Activated naive CD4-positive, alpha-beta T cell (primary cell): ENCODE data around the gene MBTPS2.
"Not testable (repeated sequence)": the region's sequence is repeated elsewhere in the genome, so short reads cannot be mapped to it uniquely, and the experiment has no call there.

ENCODE experiments used
- DNase-seq, 4 experiments: peaks; one replicate each; lab custom pipeline; 2025; lab: John Stamatoyannopoulos, UW

MBTPS2 gene

GRCh38 chrX:21839334-21840192 is at the start of gene MBTPS2:
TSS of gene MBTPS2 (plus strand) at chrX:21839617. CDS start at chrX:21839735, 118 bp downstream.
- DNase-seq: peak; percentile 25 to 72 (median 56)

DNA sequence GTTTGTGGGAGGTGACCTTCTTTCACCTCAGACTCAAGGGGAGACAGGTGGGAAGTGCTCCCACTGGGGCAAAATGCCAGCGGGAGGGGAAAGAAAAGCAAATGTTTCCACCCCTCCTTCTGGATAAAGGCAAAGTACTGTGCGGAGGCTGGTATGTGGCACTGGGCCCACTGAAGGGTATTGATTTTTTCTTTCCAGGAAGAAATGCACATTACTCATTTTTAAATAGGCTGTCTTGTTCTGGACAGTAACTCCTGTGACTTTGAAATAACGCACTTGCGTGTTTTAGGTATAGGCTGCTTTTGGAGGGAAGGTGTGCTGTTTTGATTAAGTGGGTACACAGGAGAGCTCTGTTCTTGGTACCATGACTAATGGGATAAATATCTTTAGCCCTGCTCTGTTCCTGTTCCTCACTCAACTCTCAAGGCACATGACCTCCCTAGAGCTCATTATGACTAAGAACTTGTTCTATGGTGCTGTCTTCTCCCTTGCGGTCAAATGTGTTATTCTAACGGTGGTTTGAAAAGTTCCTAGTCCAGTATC is 40.7 kb upstream of the MBTPS2 start:
- DNase-seq: no peak

- no peak for DNase-seq
Observed at GRCh38 chrX:21799767-21800166, 39.6 kb upstream of the MBTPS2 start.

DNA sequence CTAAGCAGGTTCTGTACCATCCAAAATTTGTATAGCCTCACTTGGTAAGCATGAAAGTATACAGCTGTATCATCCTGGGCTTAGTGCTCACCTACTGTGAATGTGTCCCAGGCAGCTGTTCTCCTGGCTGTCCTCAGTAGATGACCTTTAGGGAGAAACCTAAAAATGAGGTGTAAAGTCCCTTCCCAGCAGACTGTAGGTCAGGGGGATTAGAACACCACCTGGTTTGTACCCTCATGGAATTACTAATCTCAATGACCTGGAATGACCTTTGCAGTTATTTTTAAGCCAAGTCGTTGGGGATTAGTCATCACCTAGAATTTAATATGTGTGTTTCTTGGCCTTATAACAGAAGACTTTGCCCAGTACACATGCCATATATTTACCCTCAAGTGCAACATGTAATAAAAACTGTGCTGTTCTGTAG is 39.1 kb upstream of the MBTPS2 start:
- DNase-seq: no peak

DNA sequence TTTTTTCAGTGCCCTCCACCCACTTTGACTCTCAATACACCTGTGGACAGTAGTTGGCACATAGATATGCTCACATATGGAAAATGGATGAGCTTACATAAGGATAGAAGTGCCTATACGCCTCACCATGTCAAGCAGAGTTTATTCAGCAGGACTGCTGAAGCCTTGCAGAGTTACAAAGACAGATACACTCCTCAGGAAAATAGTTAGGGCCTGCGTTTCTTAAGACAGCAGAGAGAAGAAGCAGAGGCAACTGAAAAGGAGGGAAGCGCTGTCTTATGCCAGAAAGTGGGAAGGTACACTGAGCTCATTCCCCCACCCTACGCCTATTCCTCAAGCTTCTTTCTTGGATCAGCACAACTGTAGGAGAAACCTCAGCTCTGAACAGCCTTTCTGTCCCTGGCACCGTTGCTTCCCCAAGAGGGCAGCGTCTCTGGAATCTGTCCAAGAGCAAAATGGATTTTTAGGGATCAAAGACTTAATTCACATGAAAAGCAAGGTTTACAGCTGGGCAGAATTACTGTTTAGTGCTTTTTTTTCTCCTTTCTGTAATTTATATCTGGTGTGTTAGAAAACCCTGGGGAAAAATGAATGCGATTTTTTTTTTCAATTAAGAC is 37.3 kb upstream of the MBTPS2 start:
- DNase-seq: no peak

- DNase-seq: no peak
Observed at GRCh38 chrX:21802839-21803238, 36.6 kb upstream of the MBTPS2 start.

DNA sequence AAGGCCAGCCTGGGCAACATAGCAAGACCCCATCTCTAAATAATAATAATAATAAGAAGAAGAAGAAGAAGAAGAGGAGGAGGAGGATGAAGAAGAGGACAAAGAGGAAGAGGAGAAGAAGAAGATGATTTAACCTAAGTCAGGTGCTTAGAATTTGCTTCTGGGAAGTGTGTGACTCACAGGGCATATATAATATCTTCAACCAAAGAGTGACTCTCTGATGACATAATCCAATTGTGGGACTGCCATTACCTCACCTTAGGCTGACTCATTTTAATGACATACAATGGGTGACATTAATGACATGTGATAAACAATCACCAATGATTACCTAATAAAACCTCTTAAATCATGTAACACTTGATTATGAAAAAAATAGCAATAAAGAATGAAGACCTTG is 32.7 kb upstream of the MBTPS2 start:
- no peak for DNase-seq

- no peak for DNase-seq
Observed at GRCh38 chrX:21811832-21812231, 27.6 kb upstream of the MBTPS2 start.

DNA sequence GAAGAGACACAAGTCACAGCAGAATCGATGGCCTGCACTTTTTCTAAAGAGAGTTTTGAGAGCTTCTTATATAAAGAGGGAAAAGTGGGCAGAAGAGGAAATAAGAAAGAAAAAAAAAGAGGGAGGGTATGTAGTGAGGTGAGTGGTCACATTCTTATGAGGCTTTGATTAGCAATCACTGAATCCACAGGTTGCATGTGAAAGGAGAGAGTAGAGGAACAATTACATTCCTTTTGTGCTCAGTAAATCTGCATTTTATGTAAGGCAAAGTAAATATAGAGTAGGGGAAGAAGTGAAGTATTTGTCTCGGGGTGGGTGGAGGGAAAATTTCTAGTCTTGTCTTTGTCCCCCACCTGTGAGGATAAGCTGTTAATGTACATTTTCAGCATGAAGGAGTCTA is 26.8 kb upstream of the MBTPS2 start:
- DNase-seq: no peak

DNA sequence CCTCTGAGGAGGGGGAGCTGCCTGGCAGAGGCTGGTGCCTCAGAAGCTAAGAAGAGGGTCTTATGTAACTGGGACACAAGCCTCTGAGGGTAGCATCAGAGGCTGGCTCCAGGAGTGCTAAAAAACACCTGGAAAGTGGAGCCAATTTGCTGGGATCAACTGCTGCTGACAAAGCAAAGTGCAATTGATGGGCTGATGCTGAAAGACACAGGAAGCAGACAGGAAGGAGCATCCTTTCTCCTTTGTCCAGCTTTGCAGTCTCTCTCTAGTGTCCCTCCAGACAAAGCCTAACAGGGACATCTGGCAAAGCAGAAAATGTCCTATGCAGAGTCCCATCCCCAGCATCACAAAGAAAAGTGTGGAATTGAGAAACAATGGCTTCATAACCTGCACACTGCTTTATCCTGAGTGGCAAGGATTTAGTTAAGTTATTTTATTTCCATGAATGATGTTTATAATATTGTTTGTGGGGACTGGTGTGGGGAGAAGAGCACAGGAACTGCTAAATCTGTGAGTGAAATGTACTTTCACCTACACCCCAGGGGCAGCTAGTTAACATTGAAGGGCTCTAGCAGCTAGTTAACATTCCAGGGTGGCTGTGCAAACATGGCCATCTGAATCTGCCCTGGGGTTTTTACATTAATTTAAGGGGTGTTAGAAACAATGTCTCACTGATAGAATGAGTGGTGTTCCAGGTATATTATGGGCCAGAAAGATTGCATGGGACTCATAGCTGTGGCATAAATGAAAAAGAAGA is 25.6 kb upstream of the MBTPS2 start:
- no peak for DNase-seq

DNA sequence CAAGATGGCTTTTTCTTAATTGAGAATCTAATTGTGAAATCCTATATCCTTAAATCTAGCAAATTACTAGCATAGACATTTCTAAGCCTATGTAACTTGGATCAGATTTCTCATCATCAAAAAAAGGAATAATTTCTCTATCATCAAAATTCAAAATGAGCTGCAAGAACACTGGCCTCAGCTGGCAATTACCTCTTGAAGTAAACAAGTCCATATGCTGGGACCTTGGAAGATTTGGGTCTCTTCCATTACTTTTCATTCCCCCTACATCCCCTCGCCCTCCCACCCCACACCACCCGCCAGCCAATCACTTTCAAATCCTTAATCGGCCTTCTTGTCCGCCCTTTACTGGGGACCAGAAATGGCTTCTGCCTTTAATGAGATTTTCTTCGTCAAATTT is 23.3 kb upstream of the MBTPS2 start:
- no peak for DNase-seq

DNA sequence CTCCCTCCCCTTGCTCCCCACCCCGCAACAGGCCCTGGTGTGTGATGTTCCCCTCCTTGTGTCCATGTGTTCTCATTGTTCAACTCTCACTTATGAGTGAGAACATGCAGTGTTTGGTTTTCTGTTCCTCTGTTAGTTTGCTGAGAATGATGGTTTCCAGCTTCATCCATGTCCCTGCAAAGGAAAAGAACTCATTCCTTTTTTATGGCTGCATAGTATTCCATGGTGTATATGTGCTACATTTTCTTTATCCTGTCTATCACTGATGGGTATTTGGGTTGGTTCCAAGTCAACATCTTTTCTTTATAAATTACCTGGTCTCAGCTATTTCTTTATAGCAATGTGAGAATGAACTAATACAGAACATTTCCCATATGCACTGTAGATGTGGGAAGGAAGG is 19.2 kb upstream of the MBTPS2 start:
- DNase-seq: not testable (repeated sequence)

DNA sequence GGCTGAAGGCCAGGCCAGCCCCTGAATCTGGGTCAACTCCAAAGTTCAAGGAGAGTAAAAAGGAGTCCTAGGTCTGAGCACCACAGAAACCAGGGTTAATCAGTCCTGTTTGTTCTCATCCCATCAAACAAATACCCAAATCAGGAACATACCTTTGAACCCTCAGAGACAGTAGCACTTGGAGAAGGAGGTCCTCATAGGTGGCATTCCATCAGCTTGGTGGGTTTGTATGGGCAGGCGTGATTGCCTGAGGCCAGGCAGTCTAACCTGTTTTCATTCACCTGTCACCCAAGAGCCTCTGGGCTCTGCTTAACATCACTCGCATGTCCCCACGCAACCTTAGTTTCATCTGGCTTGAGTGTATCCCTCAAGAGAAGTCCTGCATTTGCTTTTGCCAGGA is 17.5 kb upstream of the MBTPS2 start:
- DNase-seq: no peak

DNA sequence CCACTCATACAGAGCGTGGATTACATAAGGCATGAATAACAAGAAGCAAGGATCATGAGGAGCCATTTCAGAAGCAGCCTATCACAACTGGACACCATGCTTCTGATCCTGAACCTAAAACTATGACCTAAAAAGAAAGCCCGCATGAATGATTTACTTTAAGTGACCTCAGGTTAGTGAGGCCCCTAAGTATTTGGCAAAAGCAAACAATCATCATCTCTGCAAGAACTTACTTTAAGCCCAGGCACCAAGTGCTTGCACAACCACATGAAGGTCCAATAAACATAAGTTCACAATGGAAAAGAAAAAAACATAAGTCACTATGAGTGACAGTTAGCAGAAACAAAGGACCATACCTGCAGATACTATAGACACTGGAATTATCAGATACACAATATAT is 7.9 kb upstream of the MBTPS2 start:
- no peak for DNase-seq

GRCh38 chrX:21837056-21837455 is 2.4 kb upstream of the MBTPS2 start:
- no peak for DNase-seq

- DNase-seq: no peak
Observed at GRCh38 chrX:21838937-21839333, 482 bp upstream of the MBTPS2 start.

DNA sequence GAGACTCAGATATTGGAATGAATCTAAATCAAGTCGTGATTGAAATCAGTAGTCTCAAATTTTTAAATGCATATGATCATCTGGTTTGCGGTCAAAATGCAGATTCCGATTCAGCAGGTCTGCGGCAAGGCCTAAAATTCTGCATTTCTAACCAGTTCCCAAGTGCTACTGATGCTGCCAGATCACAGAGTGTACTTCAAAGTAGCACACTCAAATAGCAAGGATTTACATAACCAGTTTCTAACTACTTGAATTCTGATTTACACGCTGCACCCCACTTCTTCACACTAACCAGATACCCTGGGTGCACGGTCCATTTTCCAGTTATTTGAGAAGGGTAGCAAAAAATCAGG is 752 bp downstream of the MBTPS2 start:
- no peak for DNase-seq

DNA sequence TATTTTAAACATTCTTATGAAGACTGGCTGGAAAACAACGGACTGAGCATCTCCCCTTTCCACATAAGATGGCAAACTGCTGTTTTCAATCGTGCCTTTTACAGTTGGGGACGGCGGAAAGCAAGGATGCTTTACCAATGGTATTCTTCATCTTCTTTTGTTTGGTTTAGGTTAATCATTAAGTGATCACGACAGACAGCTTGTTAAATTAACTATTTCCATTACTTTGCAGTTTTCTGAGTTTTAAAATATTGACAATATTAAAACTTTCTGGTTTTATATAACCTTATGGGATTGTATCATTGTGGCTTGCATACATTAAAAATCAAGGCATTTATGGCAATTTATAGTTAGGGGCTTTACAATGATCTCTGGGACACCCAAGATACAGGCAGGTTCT is 3.8 kb downstream of the MBTPS2 start:
- no peak for DNase-seq

- DNase-seq: no peak
Observed at GRCh38 chrX:21845096-21845495, 5.7 kb downstream of the MBTPS2 start.

- DNase-seq: no peak
Observed at GRCh38 chrX:21847342-21847741, 7.9 kb downstream of the MBTPS2 start.

DNA sequence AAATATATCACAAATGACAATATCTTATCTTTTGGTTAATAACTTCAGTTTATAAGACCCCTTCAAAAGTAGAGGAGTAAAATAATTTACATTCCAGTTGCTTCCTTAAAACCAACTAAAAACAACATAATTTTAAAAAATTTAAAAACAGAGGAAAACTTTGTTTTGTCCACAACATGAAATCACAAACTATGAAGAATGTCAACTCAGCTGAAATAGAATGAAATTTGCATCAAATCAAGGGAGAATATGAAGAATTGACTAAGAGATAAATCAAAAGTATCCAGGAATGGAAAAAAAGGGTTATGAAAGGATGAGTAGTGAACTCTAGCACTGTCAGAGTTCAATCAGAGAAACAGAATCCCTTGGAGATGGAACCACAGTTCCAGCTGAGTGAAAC is 14.2 kb downstream of the MBTPS2 start:
- DNase-seq: no peak

DNA sequence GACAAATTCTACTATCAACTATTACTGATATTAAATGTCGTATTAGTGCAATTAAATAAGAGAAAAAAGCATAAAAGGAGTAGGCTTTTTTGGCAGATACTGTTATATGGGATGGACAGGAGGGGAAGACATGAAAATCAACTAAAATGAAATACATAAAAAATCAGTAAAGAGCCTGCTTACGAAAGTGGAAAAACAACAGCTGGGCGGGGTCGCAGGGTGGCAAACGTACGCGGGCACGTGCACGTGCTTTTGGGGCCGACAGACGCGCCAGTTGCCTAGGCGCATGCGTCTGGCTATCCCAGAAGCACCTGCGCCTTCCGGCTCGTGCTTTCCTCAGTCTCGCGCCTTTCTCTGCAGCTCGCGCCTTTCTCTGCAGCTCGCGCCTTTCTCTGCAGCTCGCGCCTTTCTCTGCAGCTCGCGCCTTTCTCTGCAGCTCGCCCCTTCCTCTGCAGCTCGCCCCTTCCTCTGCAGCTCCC is 16.6 kb downstream of the MBTPS2 start, which contains the start of gene YY2:
TSS of gene YY2 (plus strand) at position 51 of the 479 bp plus-strand sequence. CDS start 498 bp downstream, outside the sequence.
- DNase-seq: no peak
